Measurements from ENCODE around the gene C1S. TPM values are rescaled to one million over a fixed set of nuclear protein-coding genes. Genes with fewer than 3 reads are reported as not detected.

The C1S gene
- total and polyA plus RNA-seq, 9 of the 15 experiments (the other 6 are each of a cell fraction or from before 2014, with no cell fraction given), result 0.08 to 0.84 (median 0.27) TPM

GRCh38 chr12:7026854-7027253, 33.7 kb upstream of the C1S start (continued):
- TF ChIP-seq TAF7 (tag; IDR thresholded peaks at IDR 0.05) (no peak), ZNF324 (CRISPR knock-in tag; IDR thresholded peaks at IDR 0.05) (no peak), CHD2 (IDR thresholded peaks at IDR 0.05; ENCODE audit: low read depth, low read length) (no peak), SLC30A9 (CRISPR knock-in tag; IDR thresholded peaks at IDR 0.05) (no peak), MAFK (IDR thresholded peaks at IDR 0.05; ENCODE audit: low read length) (no peak), TAL1 (IDR thresholded peaks at IDR 0.05) (peak; percentile 79), PHF20 (IDR thresholded peaks at IDR 0.05; ENCODE audit: partially characterized antibody) (no peak), ZBTB2 (IDR thresholded peaks at IDR 0.05) (no peak), ZNF253 (CRISPR knock-in tag; conservative IDR thresholded peaks at IDR 0.05) (no peak), ZNF134 (CRISPR knock-in tag; conservative IDR thresholded peaks at IDR 0.05) (no peak), HCFC1 (IDR thresholded peaks at IDR 0.05; ENCODE audit: low read depth, low read length) (no peak), CBX1 (IDR thresholded peaks at IDR 0.05; ENCODE audit: low read depth) (no peak), ZNF384 (IDR thresholded peaks at IDR 0.05; ENCODE audit: low read depth, low read length) (0 out of 2 replicates have a peak, but pooled peaks have one; percentile 56), EP400 (IDR thresholded peaks at IDR 0.05) (no peak), NFIX (CRISPR knock-in tag; IDR thresholded peaks at IDR 0.05; ENCODE audit: low read depth) (no peak), ZBTB8A (IDR thresholded peaks at IDR 0.05; ENCODE audit: partially characterized antibody) (no peak), POLR2AphosphoS2 (IDR thresholded peaks at IDR 0.05; ENCODE audit: low read length) (no peak), EWSR1 (IDR thresholded peaks at IDR 0.05; ENCODE audit: borderline replicate concordance, low read depth, partially characterized antibody) (no peak), RNF2 (IDR thresholded peaks at IDR 0.05) (no peak), CCNT2 (IDR thresholded peaks at IDR 0.05; ENCODE audit: borderline replicate concordance, extremely low read depth, insufficient read length, low read depth, low read length) (no peak), SMARCA4 (IDR thresholded peaks at IDR 0.05) (peak; percentile 57; the same call in 1 of the 2 replicates), PHTF2 (CRISPR knock-in tag; IDR thresholded peaks at IDR 0.05) (no peak), RCOR1 (IDR thresholded peaks at IDR 0.05; ENCODE audit: borderline replicate concordance in 1 of 2, low read depth in 2 of 2, low read length in 2 of 2) (no peak), ZZZ3 (IDR thresholded peaks at IDR 0.05) (no peak), PTRF (tag; IDR thresholded peaks at IDR 0.05) (no peak), MCM7 (IDR thresholded peaks at IDR 0.05) (no peak), RB1 (IDR thresholded peaks at IDR 0.05; ENCODE audit: low read depth) (no peak), HMG20B (CRISPR knock-in tag; IDR thresholded peaks at IDR 0.05) (no peak), TBP (optimal IDR thresholded peaks at IDR 0.05; ENCODE audit: low read depth, low read length) (no peak), PCBP2 (IDR thresholded peaks at IDR 0.05; ENCODE audit: low read depth, low read length, poor library complexity, severe bottlenecking) (no peak)
- TF ChIP-seq, protein P1, sequence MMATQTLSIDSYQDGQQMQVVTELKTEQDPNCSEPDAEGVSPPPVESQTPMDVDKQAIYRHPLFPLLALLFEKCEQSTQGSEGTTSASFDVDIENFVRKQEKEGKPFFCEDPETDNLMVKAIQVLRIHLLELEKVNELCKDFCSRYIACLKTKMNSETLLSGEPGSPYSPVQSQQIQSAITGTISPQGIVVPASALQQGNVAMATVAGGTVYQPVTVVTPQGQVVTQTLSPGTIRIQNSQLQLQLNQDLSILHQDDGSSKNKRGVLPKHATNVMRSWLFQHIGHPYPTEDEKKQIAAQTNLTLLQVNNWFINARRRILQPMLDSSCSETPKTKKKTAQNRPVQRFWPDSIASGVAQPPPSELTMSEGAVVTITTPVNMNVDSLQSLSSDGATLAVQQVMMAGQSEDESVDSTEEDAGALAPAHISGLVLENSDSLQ (IDR thresholded peaks at IDR 0.05), result peak; percentile 61
- TF ChIP-seq, protein P2, sequence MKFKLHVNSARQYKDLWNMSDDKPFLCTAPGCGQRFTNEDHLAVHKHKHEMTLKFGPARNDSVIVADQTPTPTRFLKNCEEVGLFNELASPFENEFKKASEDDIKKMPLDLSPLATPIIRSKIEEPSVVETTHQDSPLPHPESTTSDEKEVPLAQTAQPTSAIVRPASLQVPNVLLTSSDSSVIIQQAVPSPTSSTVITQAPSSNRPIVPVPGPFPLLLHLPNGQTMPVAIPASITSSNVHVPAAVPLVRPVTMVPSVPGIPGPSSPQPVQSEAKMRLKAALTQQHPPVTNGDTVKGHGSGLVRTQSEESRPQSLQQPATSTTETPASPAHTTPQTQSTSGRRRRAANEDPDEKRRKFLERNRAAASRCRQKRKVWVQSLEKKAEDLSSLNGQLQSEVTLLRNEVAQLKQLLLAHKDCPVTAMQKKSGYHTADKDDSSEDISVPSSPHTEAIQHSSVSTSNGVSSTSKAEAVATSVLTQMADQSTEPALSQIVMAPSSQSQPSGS (CRISPR knock-in tag; IDR thresholded peaks at IDR 0.05), result no peak

Data from K562 (cell line).